PC-3 (cell line): ENCODE measurements around the gene A3GALT2. TPM values are rescaled to one million over a fixed set of nuclear protein-coding genes. Genes with fewer than 3 reads are reported as not detected.

Experiments used
- ATAC-seq: fragments of 200-7000 bp; cut with Tn5 transposase; 2 replicates; pipeline ENCODE4 v1.9.1; 2020; ENCODE audit warnings: mild to moderate bottlenecking, moderate library complexity
- BruUV-seq: library from RNA; stranded (reverse); fragments of 400-500 nt; replicated peaks from 2 replicates; lab custom pipeline; 2021; lab: Mats Ljungman, UMichigan
- CTCF ChIA-PET: fragments of 300-600 bp; sonication (Branson Sonifier 250); formaldehyde crosslinking; loops from one replicate; lab custom pipeline; 2022; ENCODE audit warnings: antibody characterized with exemption; lab: Charles Lee
- POLR2A ChIA-PET: fragments of 300-600 bp; sonication (Branson Sonifier 250); formaldehyde crosslinking; loops from one replicate; lab custom pipeline; 2022; ENCODE audit warnings: antibody characterized with exemption; ENCODE audit not compliant: unreplicated experiment; lab: Charles Lee
- DNase-seq: peaks from one replicate; pipeline ENCODE4 v3.0.0-alpha.2; 2015
- H2AFZ ChIP-seq: fragments of 300-600 bp; sonication (generic); 2 replicates; pipeline ENCODE4 v1.6.0; 2016; ENCODE audit warnings: antibody characterized with exemption, low read length
- H3F3A ChIP-seq: fragments of 300-600 bp; sonication (generic); one replicate; pipeline ENCODE4 v1.6.0; 2017; ENCODE audit warnings: antibody characterized with exemption, low read length, control low read depth, mild to moderate bottlenecking; ENCODE audit not compliant: unreplicated experiment
- H3K27ac ChIP-seq: fragments of 300-600 bp; sonication (generic); 2 replicates; pipeline ENCODE4 v1.5.1; 2016; ENCODE audit warnings: mild to moderate bottlenecking, low read length
- H3K27me3 ChIP-seq: fragments of 300-600 bp; sonication (generic); 2 replicates; pipeline ENCODE4 v1.6.1; 2016; ENCODE audit warnings: low read length, mixed read lengths
- H3K36me3 ChIP-seq: fragments of 300-600 bp; sonication (generic); 2 replicates; pipeline ENCODE4 v1.6.1; 2016; ENCODE audit warnings: low read depth, mixed run types, low read length, mixed read lengths
- H3K4me1 ChIP-seq: fragments of 300-600 bp; sonication (generic); 2 replicates; pipeline ENCODE4 v1.5.1; 2016; ENCODE audit warnings: low read length; ENCODE audit not compliant: insufficient read depth
- H3K4me2 ChIP-seq: fragments of 300-600 bp; sonication (generic); 2 replicates; pipeline ENCODE4 v1.6.0; 2016; ENCODE audit warnings: low read length
- H3K4me3 ChIP-seq: fragments of 300-600 bp; sonication (generic); 2 replicates; pipeline ENCODE4 v1.5.1; 2016; ENCODE audit warnings: mild to moderate bottlenecking, low read length, mixed read lengths
- H3K79me2 ChIP-seq: fragments of 300-600 bp; sonication (generic); 2 replicates; pipeline ENCODE4 v1.6.1; 2017; ENCODE audit warnings: low read length, mixed read lengths
- H3K9ac ChIP-seq: fragments of 300-600 bp; sonication (generic); 2 replicates; pipeline ENCODE4 v1.6.0; 2016; ENCODE audit warnings: mild to moderate bottlenecking, low read length
- H3K9me2 ChIP-seq: fragments of 300-600 bp; sonication (generic); replicated peaks from 2 replicates; pipeline ENCODE4 v1.6.1; 2016; ENCODE audit warnings: mixed run types, low read length, mixed read lengths
- H3K9me3 ChIP-seq: fragments of 300-600 bp; sonication (generic); 2 replicates; pipeline ENCODE4 v1.6.1; 2016; ENCODE audit warnings: low read length, mixed read lengths
- H4K20me1 ChIP-seq: fragments of 300-600 bp; sonication (generic); 2 replicates; pipeline ENCODE4 v1.6.1; 2016; ENCODE audit warnings: low read length, mixed read lengths
- CTCF ChIP-seq: fragments of 300-600 bp; sonication (generic); conservative IDR thresholded peaks from 2 replicates; pipeline ENCODE4 v1.5.1; 2017; ENCODE audit warnings: antibody characterized with exemption, low read depth, mild to moderate bottlenecking, low read length
- EZH2 ChIP-seq: fragments of 300-600 bp; sonication (generic); IDR thresholded peaks from one replicate; pipeline ENCODE4 v1.6.1; 2017; ENCODE audit warnings: antibody characterized with exemption, mild to moderate bottlenecking, low read length; ENCODE audit not compliant: unreplicated experiment
- EZH2phosphoT487 ChIP-seq: fragments of 300-600 bp; sonication (generic); IDR thresholded peaks from 2 replicates; pipeline ENCODE4 v1.6.1; 2018; ENCODE audit warnings: mild to moderate bottlenecking, antibody characterized with exemption, low read length, borderline replicate concordance
- intact Hi-C: fragments of 100-400 bp; cut with micrococcal nuclease; formaldehyde crosslinking; loops from 2 replicates; pipeline ENCODE4 v1.9.0; 2023
- total RNA-seq: library from RNA; depleted of rRNA; stranded (reverse); fragments of >200 nt; gene quantifications from 2 replicates; pipeline ENCODE4 v1.2.3, GENCODE V29; 2014

A3GALT2 gene
- total RNA-seq, 1 experiment from 2014 or later = not detected

- Histone ChIP-seq H3K4me2 (no peak overlapping the region), H3K9me3 (no peaks in the 10 kb centered on the region), H2AFZ (no peak overlapping the region), H3K27me3 (no peaks in the 10 kb centered on the region), H3K9me2 (no peaks in the 10 kb centered on the region), H3K36me3 (no peaks in the 10 kb centered on the region), H3F3A (no peaks in the 10 kb centered on the region), H3K9ac (no peak overlapping the region), H3K27ac (no peak overlapping the region), H3K79me2 (0 out of 2 replicates have a peak, but pooled peaks cover under 1% of the 10 kb centered on the region), H4K20me1 (no peaks in the 10 kb centered on the region), H3K4me3 (no peak overlapping the region), H3K4me1 (no peaks in the 10 kb centered on the region)
- intact Hi-C loops = no loop called here
- no peak for TF ChIP-seq EZH2
- TF ChIP-seq EZH2phosphoT487 = no peak
- TF ChIP-seq CTCF = no peak
- no TSS peak for BruUV-seq
- DNase-seq (no peak), ATAC-seq (no peak)
- POLR2A ChIA-PET = no interaction called here
- CTCF ChIA-PET = no interaction called here
Measured at GRCh38 chr1:33266766-33267165, 54.1 kb downstream of the A3GALT2 start.

DNA sequence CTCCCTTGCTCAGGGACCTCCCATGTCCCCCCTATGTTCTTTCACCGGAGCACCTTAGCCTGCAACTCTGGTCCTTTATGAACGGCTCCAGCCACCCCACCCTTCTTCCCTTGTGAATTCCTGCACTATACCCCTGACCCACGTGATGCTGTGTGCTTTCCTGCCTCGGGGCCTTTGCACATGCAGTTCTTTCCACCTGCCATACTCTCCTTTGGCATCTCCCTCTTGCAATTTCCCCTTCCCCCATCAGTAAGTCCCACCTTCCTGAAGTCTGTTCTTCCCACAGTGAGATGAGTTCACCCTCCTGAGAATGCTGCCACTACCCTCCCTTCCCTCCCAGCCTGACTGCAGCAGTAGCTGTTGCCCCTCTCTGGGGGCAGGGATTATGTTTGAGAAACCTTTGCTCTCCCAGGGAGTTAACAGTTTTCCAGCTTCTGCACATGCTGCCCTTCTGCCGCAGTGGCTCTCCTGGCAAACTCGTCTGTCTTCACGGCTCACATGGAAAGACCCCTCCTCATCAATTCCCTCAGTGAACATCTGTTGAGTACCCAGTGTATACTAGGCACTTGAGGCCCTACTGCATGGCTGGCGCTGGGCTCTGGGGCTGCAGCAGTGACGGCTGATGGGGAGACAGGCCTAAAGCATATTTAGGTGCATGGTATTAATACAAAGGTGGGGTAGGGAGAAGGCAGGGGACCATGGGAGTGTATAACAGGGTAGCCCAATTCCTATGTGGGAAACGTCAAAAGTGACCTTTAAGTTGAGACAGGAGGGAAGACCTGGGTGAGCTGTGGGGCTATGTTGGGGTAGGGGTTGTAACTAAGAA lies 54.9 kb downstream of the A3GALT2 start:
- H2AFZ ChIP-seq = no peak overlapping the region
- CTCF ChIA-PET = no interaction called here
- no peaks in the 10 kb centered on the region for H3F3A ChIP-seq
- H3K79me2 ChIP-seq = 0 out of 2 replicates have a peak, but pooled peaks cover 7% of the 10 kb centered on the region
- H4K20me1 ChIP-seq = no peaks in the 10 kb centered on the region
- no peaks in the 10 kb centered on the region for H3K9me2 ChIP-seq
- TF ChIP-seq CTCF (no peak), EZH2phosphoT487 (no peak), EZH2 (no peak)
- H3K36me3 ChIP-seq = no peaks in the 10 kb centered on the region
- no peak overlapping the region for H3K27ac ChIP-seq
- H3K9ac ChIP-seq = no peak overlapping the region
- intact Hi-C loops = no loop called here
- H3K27me3 ChIP-seq = no peaks in the 10 kb centered on the region
- BruUV-seq = no TSS peak
- no peak for ATAC-seq
- H3K4me3 ChIP-seq = no peak overlapping the region
- H3K4me1 ChIP-seq = no peaks in the 10 kb centered on the region
- H3K9me3 ChIP-seq = no peaks in the 10 kb centered on the region
- no peak overlapping the region for H3K4me2 ChIP-seq
- POLR2A ChIA-PET = no interaction called here
- no peak for DNase-seq

DNA sequence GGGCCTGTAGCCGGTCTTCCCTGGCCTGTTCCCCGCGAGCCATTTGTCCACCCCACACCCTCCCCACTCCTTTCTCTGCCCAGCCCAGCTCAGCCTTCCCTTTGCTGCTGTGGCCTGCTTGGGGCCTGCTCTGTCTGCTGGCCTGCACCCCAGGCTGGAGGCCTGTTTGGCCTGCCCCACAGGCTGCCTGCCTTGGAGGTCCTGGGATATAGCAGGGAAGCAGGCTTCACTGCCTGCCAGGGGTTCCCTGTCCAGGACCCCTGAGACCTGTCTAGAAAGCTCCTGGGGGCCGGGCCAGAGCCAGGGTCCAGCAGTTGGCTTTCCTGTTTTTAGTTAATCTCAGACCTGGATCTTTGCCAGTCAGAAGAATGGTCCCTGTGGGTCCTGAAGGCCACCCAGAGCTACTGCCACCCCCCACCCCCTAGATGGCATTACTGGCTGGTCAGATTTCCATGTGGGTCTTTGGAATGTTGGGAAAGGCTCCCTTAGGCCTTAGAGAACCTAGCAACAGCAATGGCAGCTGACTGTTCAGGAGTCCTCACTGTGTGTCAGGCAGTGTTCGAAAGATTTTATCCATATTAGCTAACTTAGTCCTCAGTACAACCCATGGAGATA lies 56.9 kb downstream of the A3GALT2 start:
- Histone ChIP-seq H3K9me2 (no peaks in the 10 kb centered on the region), H3K27me3 (no peaks in the 10 kb centered on the region), H3K36me3 (no peaks in the 10 kb centered on the region), H2AFZ (no peak overlapping the region), H4K20me1 (no peaks in the 10 kb centered on the region), H3K4me3 (no peak overlapping the region), H3K4me1 (no peaks in the 10 kb centered on the region), H3K79me2 (peaks cover 22% of the 10 kb centered on the region), H3K27ac (no peak overlapping the region), H3K9me3 (no peaks in the 10 kb centered on the region), H3K4me2 (no peak overlapping the region), H3K9ac (no peak overlapping the region), H3F3A (no peaks in the 10 kb centered on the region)
- ChIA-PET CTCF (no interaction called here), POLR2A (no interaction called here)
- no TSS peak for BruUV-seq
- TF ChIP-seq CTCF (no peak), EZH2 (no peak), EZH2phosphoT487 (no peak)
- intact Hi-C loops = no loop called here
- no peak for ATAC-seq
- DNase-seq = no peak
